HepG2 (cell line): ENCODE data around the gene FRMD3. TPM values are rescaled to one million over a fixed set of nuclear protein-coding genes. Genes with fewer than 3 reads are reported as not detected.

Source experiments
- ATAC-seq: fragments of 200-7000 bp; cut with Tn5 transposase; 3 replicates; pipeline ENCODE4 v1.9.1; 2020; ENCODE audit warnings: mild to moderate bottlenecking, moderate library complexity
- BruUV-seq: library from RNA; stranded (reverse); fragments of 400-500 nt; replicated peaks from 2 replicates; lab custom pipeline; 2021; lab: Mats Ljungman, UMichigan
- CTCF ChIA-PET: fragments of 300-600 bp; formaldehyde crosslinking; extraction: SDS; loops from one replicate; lab custom pipeline; 2021; ENCODE audit warnings: low total read pairs, inconsistent platforms, low intra/inter-chr PET ratio; lab: Yijun Ruan, JAX
- POLR2A ChIA-PET: fragments of 350-600 bp; sonication (Branson Sonifier 250); formaldehyde crosslinking; loops from one replicate; lab custom pipeline; 2020; ENCODE audit warnings: antibody characterized with exemption, inconsistent platforms; lab: Yijun Ruan, JAX
- DNase-seq: peaks from one replicate; pipeline ENCODE4 v3.0.0-alpha.2; 2015; ENCODE audit warnings: low spot score
- FAIRE-seq: peaks from 3 replicates; lab custom pipeline; 2011; peaks lifted over from hg19 to GRCh38; lab: Jason Lieb, UNC
- H2AFZ ChIP-seq: one replicate; pipeline ENCODE4 v1.6.1; 2011; ENCODE audit warnings: low read length, inconsistent platforms
- H3K27ac ChIP-seq: fragments of 300-600 bp; 3 replicates; pipeline ENCODE4 v1.8.0; 2011; ENCODE audit warnings: mixed run types, mild to moderate bottlenecking, mixed read lengths, low read length, inconsistent platforms; ENCODE audit not compliant: insufficient read depth; ENCODE audit errors: extremely low read length
- H3K27me3 ChIP-seq, 2 experiments: fragments of 200-600 bp in 1 of 2; 2 replicates in 1 of 2; 3 replicates in 1 of 2; pipeline versions ENCODE4 v1.6.0 to v1.8.0; 2011; ENCODE audit warnings: low read length in 2 of 2, mild to moderate bottlenecking in 2 of 2, moderate library complexity in 2 of 2, inconsistent platforms in 1 of 2; ENCODE audit not compliant: insufficient read depth in 2 of 2, control insufficient read depth in 1 of 2
- H3K36me3 ChIP-seq, 2 experiments: fragments of 200-600 bp in 1 of 2; replicated peaks in 1 of 2; 2 replicates in 1 of 2; 3 replicates in 1 of 2; pipeline versions ENCODE4 v1.5.1 to v1.8.0; 2011; ENCODE audit warnings: low read length in 2 of 2, inconsistent platforms in 1 of 2; ENCODE audit not compliant: insufficient read depth in 2 of 2, control insufficient read depth in 1 of 2
- H3K4me1 ChIP-seq: 2 replicates; pipeline ENCODE4 v1.5.1; 2012; ENCODE audit warnings: low read length, inconsistent platforms; ENCODE audit not compliant: insufficient read depth
- H3K4me2 ChIP-seq: 2 replicates; pipeline ENCODE4 v1.6.0; 2011; ENCODE audit warnings: low read depth, low read length, inconsistent platforms
- H3K4me3 ChIP-seq, 3 experiments: fragments of 200-600 bp in 1 of 3; sonication (generic), shearing (Covaris generic) in 1 of 3; replicated peaks in 1 of 3; 2 replicates each; pipeline ENCODE4 v1.5.1; 2011 to 2016; ENCODE audit warnings: low read length in 3 of 3, inconsistent platforms in 2 of 3, low read depth in 2 of 3, mild to moderate bottlenecking in 2 of 3, control low read depth in 1 of 3, mixed read lengths in 1 of 3; ENCODE audit not compliant: insufficient read depth in 1 of 3
- H3K79me2 ChIP-seq: one replicate; pipeline ENCODE4 v1.6.1; 2011; ENCODE audit warnings: low read length, inconsistent platforms; ENCODE audit not compliant: insufficient read depth
- H3K9ac ChIP-seq: 2 replicates; pipeline ENCODE4 v1.6.0; 2011; ENCODE audit warnings: mild to moderate bottlenecking, low read depth, low read length, inconsistent platforms; ENCODE audit not compliant: insufficient read depth
- H3K9me3 ChIP-seq: 2 replicates; pipeline ENCODE4 v1.5.1; 2012; ENCODE audit warnings: mild to moderate bottlenecking, low read length
- H4K20me1 ChIP-seq: 2 replicates; pipeline ENCODE4 v1.6.0; 2011; ENCODE audit warnings: inconsistent platforms, mild to moderate bottlenecking, low read length, moderate library complexity; ENCODE audit not compliant: insufficient read depth
- CBX1 ChIP-seq: IDR thresholded peaks from one replicate; pipeline ENCODE4 v1.6.1; 2016; ENCODE audit warnings: antibody characterized with exemption, low read depth
- CTCF ChIP-seq: sonication (generic); formaldehyde crosslinking; IDR thresholded peaks from 2 replicates; pipeline ENCODE4 v1.5.0; 2020; ENCODE audit warnings: mild to moderate bottlenecking, missing genetic modification reagents, moderate library complexity
- IKZF1 ChIP-seq: fragments of 450-650 bp; IDR thresholded peaks from 2 replicates; pipeline ENCODE4 v1.7.1; 2016
- ISX ChIP-seq: sonication (generic); formaldehyde crosslinking; conservative IDR thresholded peaks from 2 replicates; pipeline ENCODE4 v1.5.0; 2020; ENCODE audit warnings: missing genetic modification reagents
- NFAT5 ChIP-seq: sonication (generic); formaldehyde crosslinking; IDR thresholded peaks from 2 replicates; pipeline ENCODE4 v1.4.0; 2020; ENCODE audit warnings: missing genetic modification reagents
- POGZ ChIP-seq: sonication (generic); formaldehyde crosslinking; IDR thresholded peaks from 2 replicates; pipeline ENCODE4 v1.4.0; 2020; ENCODE audit warnings: mild to moderate bottlenecking, missing genetic modification reagents
- RBM39 ChIP-seq: fragments of 200-400 bp; formaldehyde crosslinking; IDR thresholded peaks from one replicate; pipeline ENCODE4 v1.6.1; 2018; ENCODE audit warnings: antibody characterized with exemption, mild to moderate bottlenecking, low read depth, low read length; ENCODE audit not compliant: poor library complexity, severe bottlenecking
- STAG1 ChIP-seq: sonication (generic); formaldehyde crosslinking; IDR thresholded peaks from 2 replicates; pipeline ENCODE4 v1.4.0; 2020; ENCODE audit warnings: missing genetic modification reagents
- TOPORS ChIP-seq: sonication (generic); formaldehyde crosslinking; IDR thresholded peaks from 2 replicates; pipeline ENCODE4 v1.8.0; 2023; ENCODE audit warnings: mild to moderate bottlenecking, missing genetic modification reagents
- ZBTB7A ChIP-seq: sonication (generic); formaldehyde crosslinking; IDR thresholded peaks from 2 replicates; pipeline ENCODE4 v1.8.0; 2022; ENCODE audit warnings: mild to moderate bottlenecking, missing genetic modification reagents
- ZSCAN31 ChIP-seq: sonication (generic); formaldehyde crosslinking; IDR thresholded peaks from 2 replicates; pipeline ENCODE4 v1.5.0; 2020; ENCODE audit warnings: low read depth, mild to moderate bottlenecking, missing genetic modification reagents
- WGBS: methylation state at CpG from one replicate; pipeline ENCODE4 v1.1.6; 2017; ENCODE audit warnings: low lambda C conversion rate; 5-methylcytosine and 5-hydroxymethylcytosine counted together
- in situ Hi-C: cut with HindIII; loops from 2 replicates; pipeline ENCODE4 v1.10.0; 2017; ENCODE audit warnings: low pct_unique_long_range_greater_than_20kb; ENCODE audit not compliant: extremely low pct_ligation_motif_present
- intact Hi-C: fragments of 100-400 bp; cut with micrococcal nuclease; formaldehyde crosslinking; loops from one replicate; pipeline ENCODE4 v1.10.0; 2022; ENCODE audit not compliant: unreplicated experiment
- polyA plus RNA-seq, 8 experiments: library from polyadenylated mRNA; depleted of rRNA in 3 of 8; stranded (reverse) in 7 of 8; unstranded in 1 of 8; fragments of >200 nt; fragmentation: Illumina TruSeq in 4 of 8; extraction: Trizol in 4 of 8; gene quantifications; 2 replicates each; pipeline versions ENCODE4 v1.2.1 to v1.2.3, GENCODE V29; 2011 to 2016; ENCODE audit warnings: low read depth in 4 of 8, missing spikeins in 1 of 8, mixed read lengths in 1 of 8; ENCODE audit not compliant: insufficient read depth in 1 of 8
- total RNA-seq, 5 experiments: library from RNA; depleted of rRNA; stranded (reverse); fragments of >200 nt; fragmentation: Illumina TruSeq; extraction: Trizol; gene quantifications; 2 replicates each; pipeline ENCODE4 v1.2.3, GENCODE V29; 2016; ENCODE audit warnings: low read depth in 1 of 5

FRMD3 gene
- total and polyA plus RNA-seq, 2 of the 13 experiments (the other 11 are each of a cell fraction or from before 2014, with no cell fraction given): 3.2 to 7.7 TPM

GRCh38 chr9:83204047-83204446 lies 334.2 kb downstream of the FRMD3 start:
- H3K9me3 ChIP-seq: no peaks in the 10 kb centered on the region
- H3K27me3 ChIP-seq: 0 out of 5 replicates have a peak, but pooled peaks cover 0 to 8% of the 10 kb centered on the region in 2 experiments
- ChIA-PET CTCF (no interaction called here), POLR2A (no interaction called here)
- WGBS: 0% methylated on average over 1 of the region's 1 CpG
- BruUV-seq: no TSS peak
- H3K4me3 ChIP-seq: no peak overlapping the region
- H3K9ac ChIP-seq: no peak overlapping the region
- no peak for TF ChIP-seq IKZF1
- no peak for TF ChIP-seq POGZ (CRISPR knock-in tag)
- no peak for TF ChIP-seq ISX
- peak; percentile 45; the same call in 1 of the 2 replicates for TF ChIP-seq STAG1
- TF ChIP-seq TOPORS: no peak
- no peak for TF ChIP-seq CBX1
- no peak for TF ChIP-seq ZSCAN31 (CRISPR knock-in tag)
- no peak for TF ChIP-seq RBM39
- no peak for TF ChIP-seq NFAT5 (CRISPR knock-in tag)
- no peak for TF ChIP-seq ZBTB7A (CRISPR knock-in tag)
- TF ChIP-seq CTCF (CRISPR knock-in tag): peak; percentile 42; the same call in 1 of the 2 replicates
- no peak overlapping the region for H3K4me2 ChIP-seq
- in situ Hi-C loops: no loop called here
- H3K4me1 ChIP-seq: peaks cover 10% of the 10 kb centered on the region
- DNase-seq (no peak), FAIRE-seq (no peak), ATAC-seq (peak; percentile 70)
- no peaks in the 10 kb centered on the region for H3K36me3 ChIP-seq
- no peak overlapping the region for H3K27ac ChIP-seq
- H3K79me2 ChIP-seq: no peaks in the 10 kb centered on the region
- H2AFZ ChIP-seq: no peak overlapping the region
- intact Hi-C loops: no loop called here
- no peaks in the 10 kb centered on the region for H4K20me1 ChIP-seq
